Erythroblast (primary cell): ENCODE measurements around the gene AFDN.

ENCODE experiments used
- GATA1 ChIP-seq: IDR thresholded peaks from 2 replicates; pipeline ENCODE4 v1.6.1; 2011; ENCODE audit warnings: low read depth, mild to moderate bottlenecking, control low read depth, low read length, moderate library complexity
- POLR2A ChIP-seq: IDR thresholded peaks from 2 replicates; pipeline ENCODE4 v1.6.1; 2011; ENCODE audit warnings: mild to moderate bottlenecking, low read length

DNA sequence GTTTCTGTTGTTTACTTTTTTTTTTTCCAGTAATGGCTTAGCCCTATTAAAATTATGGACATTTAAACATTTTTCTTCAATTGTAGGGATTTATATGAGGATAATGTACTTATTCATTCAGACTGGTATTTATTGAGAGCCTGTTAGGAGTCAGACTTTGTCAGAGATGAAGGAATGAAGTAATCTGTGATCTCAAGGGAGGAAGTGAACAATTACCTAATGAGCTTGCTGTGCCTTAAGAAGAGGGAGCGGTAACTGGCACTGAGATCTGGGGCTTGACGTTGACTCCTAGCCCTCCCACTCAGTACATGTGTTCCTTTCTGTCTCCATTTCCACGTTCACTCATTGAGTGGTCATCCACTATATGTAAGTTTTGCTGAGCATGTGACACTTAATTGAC lies 12.6 kb downstream of the AFDN start:
- TF ChIP-seq POLR2A (no peak), GATA1 (no peak)
